GM18499 (cell line): ENCODE data around the gene LRP8.
A peak's percentile ranks its signal among the peaks of the same experiment; 100 is the strongest.

Source experiments
- ATAC-seq: cut with Tn5 transposase; IDR thresholded peaks from one replicate; pipeline ENCODE4 v1.9.1; 2021; ENCODE audit warnings: moderate number of reproducible peaks; ENCODE audit not compliant: insufficient read depth, unreplicated experiment

LRP8 gene

GRCh38 chr1:53341521-53341895 lies 13.6 kb upstream of the LRP8 start:
- no peak for ATAC-seq

- ATAC-seq, result no peak
Measured at GRCh38 chr1:53340660-53341520, 13.0 kb upstream of the LRP8 start.

- ATAC-seq, result no peak
Measured at GRCh38 chr1:53339736-53340635, 12.1 kb upstream of the LRP8 start.

- ATAC-seq, result no peak
Measured at GRCh38 chr1:53338423-53338822, 10.6 kb upstream of the LRP8 start.

- ATAC-seq, result no peak
Measured at GRCh38 chr1:53337499-53337898, 9.6 kb upstream of the LRP8 start.

DNA sequence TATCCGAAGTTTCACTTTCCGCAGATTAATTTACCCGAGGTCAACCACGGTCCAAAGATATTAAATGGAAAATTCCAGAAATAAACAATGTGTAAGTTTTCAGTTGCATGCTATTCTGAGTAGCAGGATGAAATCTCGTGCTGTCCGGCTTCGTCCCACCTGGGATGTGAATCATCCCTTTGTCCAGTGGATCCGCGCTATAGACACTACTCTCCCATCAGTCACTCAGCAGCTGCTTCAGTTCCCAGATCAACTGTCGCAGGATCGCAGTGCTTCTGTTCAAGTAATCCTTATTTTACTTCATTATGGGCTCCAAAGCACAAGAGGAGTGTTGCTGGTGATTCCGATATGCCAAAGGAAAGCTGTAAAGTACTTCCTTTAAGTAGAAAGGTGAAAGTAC lies 8.3 kb upstream of the LRP8 start:
- no peak for ATAC-seq

DNA sequence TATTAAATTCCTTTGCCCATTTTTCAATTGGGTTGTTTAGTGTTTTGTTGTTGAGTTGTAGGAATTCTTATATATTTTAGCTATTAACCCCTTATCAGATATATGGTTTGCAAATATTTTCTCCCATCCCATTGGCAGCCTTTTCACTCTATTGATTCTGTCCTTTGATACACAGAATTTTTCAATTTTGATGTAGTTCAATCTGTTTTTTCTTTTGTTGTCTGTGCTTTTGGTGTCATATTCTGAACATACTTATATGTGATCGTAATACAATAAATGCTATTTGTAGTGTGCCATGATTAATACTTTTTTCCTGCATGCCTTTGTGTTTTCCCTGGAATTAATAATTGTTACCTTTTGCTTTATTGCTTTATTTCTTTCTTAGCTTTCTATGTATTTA lies 7.8 kb upstream of the LRP8 start:
- ATAC-seq, result no peak

- ATAC-seq, result no peak
Measured at GRCh38 chr1:53334781-53335180, 6.9 kb upstream of the LRP8 start.

DNA sequence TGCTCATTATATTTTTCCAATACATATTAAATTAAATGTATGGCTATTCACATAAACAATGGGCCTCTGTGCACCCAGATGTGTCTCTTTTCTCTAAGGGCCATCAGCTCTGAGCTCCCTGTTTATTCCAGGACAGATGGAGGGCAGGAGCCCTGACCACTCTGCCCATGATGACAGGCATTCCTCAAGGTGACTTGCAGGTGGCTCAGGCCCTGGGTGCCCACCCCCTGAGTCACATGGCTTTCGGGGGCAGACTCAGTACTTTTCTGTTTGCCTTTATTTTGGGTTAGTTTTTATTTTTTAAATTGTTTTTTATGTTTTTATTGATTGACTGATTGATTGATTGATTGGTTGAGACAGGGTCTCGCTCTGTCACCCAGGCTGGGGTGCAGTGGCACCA lies 6.4 kb upstream of the LRP8 start:
- no peak for ATAC-seq

- no peak for ATAC-seq
Measured at GRCh38 chr1:53332833-53333232, 5.0 kb upstream of the LRP8 start.

DNA sequence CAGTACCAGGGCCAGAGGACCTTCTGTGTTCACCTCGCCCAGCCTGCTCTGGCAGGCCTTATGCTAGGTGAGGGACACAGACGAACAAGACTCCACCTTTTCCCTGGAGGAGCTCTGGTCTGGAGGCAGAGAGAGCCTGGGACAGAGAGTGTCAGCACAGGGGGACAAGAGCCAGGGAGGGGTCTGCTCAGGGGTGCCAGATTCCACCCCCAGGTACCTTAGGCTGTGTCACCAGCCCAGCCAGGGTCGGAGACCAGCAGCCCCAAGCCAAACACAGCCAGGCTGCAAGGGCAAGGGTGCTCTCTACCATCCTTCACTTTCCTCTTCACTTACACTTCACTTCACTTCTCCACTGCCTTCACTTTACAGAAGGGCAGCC lies 4.3 kb upstream of the LRP8 start:
- no peak for ATAC-seq

DNA sequence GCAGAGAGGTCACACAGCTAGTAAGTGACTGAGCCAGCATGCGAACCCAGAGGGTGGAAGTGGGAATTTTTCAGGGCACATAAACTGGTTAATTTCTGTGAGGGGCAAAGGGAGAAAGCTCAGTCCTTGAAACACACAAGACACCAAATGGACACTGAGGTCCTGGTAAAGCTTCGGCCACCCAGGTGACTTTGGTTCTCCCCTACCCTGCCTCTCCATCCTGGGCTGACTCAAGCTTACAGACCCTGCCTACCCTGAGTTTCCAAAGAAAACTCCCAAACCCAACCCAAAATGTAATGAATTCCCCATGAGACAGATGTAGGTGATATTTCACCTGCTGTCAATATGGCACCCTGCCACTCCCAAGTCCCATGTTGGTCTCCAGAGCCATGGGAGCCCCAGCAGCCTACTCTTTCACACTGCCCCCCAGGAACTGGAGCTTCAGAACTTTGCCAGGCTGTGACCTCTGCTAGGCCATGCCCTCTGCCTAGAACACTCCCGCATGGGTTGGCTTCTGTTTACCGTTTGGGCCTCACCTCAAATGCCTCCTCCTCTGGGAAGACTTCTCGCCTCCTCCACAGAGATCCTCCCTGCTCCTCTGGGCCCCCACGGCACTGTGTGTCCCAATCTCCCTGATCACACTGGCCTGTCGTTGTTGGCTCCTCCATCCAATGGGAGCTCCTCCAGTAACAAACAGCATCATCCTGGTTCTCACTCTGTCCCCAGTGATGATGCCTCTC lies 3.7 kb upstream of the LRP8 start:
- no peak for ATAC-seq

DNA sequence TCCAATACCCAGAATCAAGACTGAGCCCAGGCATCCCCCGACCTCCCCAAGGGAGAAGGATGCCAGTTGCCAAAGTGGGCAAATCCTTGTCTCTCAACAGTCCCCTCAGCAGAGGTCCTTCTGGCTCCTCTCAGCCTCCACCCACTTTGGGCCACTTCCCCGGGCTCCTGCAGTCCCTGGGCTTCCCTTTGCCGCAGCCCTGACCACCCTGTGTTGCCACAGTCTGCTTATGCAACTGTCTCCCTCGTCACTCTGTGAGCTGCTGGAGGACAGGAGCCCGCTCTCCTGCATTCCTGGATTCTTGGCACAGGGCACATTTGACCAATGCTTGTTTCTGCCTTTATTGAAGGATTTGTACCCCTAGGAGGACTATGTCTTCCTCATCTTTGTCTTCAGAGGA lies 2.9 kb upstream of the LRP8 start:
- no peak for ATAC-seq

DNA sequence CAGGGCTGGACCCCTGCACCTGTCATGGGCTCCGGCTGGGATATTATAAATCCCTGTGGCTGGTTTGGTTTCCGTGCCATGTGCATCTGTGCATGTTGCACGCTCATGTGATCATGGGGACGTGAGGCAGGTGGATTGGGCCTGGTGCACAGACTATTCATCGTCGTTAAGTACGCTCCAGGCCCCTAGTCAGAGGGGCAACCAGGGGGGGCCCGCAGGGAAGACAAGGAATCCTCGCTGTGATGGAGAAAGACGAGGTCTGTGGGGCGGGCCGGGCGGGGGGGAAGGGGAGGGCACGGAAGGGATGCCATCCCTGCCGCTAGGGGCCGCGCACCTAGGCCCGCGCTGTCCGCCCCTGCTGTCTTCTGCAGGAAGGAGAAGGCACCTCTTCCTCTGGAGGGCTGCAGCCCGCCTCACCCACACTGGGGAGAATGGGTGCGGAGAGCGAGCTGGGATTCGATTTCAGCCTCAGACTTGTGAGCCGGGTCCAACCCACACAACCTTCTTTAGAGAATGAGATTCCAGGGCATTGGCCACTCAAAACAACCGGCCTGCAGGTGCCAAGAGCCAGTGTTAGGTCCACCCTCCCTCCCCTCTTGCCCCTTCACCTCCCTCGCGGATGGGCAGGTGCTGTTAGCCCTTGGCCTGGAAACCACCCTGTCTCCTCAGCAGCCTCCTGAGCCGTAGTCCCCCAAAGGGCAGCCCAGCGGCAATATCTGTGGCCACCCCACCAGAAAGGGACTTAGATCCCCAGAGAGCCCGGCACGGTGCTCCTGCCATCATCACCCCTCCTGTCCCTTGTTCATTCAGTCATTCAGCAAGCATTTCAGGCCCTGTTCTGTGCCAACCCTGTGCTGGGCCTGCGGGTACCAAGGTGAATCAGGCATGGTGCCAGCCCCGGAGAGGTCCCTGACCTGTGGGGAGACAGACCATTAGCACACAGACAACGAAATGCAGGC lies 950 bp upstream of the LRP8 start:
- no peak for ATAC-seq

DNA sequence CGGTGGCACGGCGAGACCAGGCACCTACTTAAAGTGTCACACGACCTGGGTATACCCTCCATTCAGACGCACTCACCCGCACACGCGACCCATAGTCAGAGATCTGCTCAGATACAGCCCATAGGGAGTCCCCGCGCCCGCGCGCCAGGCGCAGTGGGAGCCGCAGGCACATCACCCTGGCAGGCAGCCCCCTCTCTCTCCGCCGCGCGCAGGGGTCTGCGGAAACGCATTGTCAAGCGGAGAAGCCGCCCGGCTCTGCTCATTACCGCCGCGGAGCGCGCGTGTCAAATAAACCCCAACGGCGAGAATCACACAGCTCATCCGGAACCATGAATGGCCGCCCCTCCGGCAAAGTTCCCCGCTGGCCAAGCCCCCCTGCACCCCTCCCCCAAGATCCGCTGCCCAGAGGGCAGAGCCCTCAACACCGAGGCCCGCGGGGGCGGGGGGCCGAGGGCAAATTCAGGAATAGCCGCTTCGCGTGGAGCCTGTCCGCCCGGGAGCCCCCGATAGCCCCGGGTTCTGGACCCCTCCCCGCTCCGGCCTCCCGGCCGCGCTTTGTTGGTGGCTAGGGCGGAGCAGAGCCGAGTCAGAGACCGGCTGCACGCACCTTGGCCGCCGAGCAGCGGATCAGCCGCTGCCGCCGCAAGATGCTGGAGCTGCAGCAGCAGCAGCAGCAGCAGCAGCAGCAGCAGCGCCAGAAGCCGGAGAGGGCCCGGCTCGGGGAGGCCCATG lies 522 bp downstream of the LRP8 start:
- no peak for ATAC-seq

DNA sequence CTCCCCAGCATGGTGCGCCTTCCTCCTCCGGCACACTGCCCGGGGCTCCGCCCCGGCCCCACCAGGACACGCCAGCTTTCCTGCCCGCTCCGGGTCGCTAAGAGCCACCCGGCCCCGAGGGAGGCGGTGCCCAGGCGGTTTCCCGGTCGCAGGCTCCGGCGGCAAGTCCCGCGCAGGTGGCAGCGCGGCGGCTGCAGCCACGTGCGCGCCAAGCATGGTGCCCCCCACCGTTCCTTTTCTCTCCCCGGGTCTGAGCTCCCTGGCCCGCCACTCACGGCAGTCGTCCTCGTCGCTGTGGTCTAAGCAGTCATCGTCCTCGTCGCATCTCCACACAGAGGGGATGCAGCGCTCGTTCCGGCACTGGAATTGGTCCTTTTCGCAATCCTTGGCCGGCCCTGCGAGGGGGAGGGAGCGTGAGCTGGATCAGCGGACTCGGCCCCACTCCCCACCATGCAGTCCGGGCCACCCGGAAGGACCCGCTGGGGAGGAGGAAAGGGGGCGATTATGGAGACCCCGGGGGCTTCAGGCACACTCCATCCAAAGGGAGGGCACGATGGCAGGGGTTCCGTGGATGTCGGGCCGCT lies 1.2 kb downstream of the LRP8 start:
- peak; percentile 5 for ATAC-seq

- ATAC-seq, result peak; percentile 64
Measured at GRCh38 chr1:53326088-53326597, 1.7 kb downstream of the LRP8 start.

DNA sequence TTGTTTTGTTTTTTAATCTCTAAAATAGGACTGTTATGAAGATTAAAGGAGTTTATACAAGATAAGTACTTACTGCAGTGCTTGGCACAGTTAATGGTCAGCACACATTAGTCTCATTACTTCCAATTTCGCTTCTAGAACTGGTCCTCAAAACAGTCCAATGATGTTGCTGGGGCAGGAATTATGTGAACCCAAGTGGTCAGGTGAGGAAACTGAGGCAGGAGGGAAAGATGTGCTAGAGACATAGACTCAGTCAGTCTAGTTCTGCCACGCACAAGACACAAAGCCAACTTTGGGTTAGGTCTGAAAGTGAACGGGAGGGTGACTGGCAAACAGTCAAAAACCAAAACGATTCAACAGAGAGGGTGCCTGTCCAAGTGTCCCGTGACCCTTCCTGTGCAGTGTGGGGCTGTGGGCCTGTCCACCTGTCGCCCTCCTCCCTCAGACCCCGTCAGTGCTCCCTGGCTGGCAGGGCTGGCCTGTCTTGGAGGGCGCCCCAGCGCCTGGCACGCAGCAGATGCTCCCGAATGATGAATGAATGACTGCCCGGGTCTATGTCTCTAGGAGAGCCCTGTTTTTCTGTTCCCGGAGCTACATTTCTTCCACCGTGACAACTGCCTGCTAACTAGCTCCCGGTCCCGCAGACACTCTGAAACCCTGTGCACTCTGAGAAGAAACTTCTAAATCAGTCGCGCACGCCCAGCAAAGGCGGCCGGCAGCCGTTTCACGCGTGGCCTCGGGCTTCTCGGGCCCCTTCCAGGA lies 2.4 kb downstream of the LRP8 start:
- no peak for ATAC-seq
